Glomerular endothelial cell (primary cell): ENCODE results near the gene DBF4. TPM values are rescaled to one million over a fixed set of nuclear protein-coding genes. Genes with fewer than 3 reads are reported as not detected.
"Not testable (repeated sequence)": the region's sequence is repeated elsewhere in the genome, so short reads cannot be mapped to it uniquely, and the experiment has no call there.

ENCODE experiments used
- DNase-seq: peaks from one replicate; pipeline ENCODE4 v3.0.0-alpha.2; 2011; ENCODE audit warnings: low read depth, low spot score; ENCODE audit errors: extremely low read depth
- total RNA-seq: library from RNA; depleted of rRNA; stranded (reverse); fragments of >200 nt; gene quantifications from 2 replicates; pipeline ENCODE4 v1.2.3, GENCODE V29; 2015

Gene DBF4
- total RNA-seq, 1 donor from 2014 or later: 10.8 TPM

DNA sequence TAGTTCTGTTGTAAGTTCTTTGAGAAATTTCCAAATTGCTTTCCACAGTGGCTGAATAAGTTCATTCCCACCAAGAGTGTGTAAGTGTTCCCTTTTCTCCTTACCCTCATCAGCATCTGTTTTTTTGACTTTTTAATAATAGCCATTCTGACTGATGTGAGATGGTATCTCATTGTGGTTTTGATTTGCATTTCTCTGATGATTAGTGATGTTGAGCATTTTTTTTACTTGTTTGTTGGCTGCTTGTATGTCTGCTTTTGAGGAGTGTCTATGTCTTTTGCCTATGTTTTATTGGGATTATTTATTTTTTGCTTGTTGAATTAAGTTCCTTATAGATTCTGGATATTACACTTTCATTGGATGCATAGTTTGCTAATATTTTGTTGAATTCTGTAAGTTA lies 69.6 kb downstream of the DBF4 start:
- DNase-seq: not testable (repeated sequence)

DNA sequence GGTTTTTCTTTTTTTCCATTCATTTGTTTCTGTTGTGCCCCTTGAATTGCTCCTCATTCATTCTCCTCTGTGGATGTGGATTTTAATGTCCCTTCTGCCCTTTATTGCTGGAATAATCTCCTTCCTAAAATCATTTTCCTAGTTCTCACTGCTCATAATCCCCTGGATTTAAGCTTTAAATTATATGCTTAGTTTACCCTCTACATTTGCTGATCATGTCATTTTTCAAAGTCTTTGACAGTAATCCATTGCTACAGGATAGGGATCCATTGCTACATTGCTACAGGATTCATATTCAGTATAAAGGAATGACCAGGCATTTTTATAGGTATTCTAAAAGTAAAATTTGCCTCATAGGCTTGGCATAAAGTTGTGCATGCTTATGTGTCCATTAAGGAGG lies 72.1 kb downstream of the DBF4 start:
- DNase-seq: no peak

Other genes starting within 250 kb of the DBF4 start
- gene RUNDC3B, start 248.1 kb upstream of the DBF4 start, total RNA-seq: 0.44 TPM in 1 of 2 replicates, not detected in the other
- gene SLC25A40, start 133 bp upstream of the DBF4 start, total RNA-seq: 2.4 and 11.2 TPM in 2 replicates
- 0.39 and 1.1 TPM in 2 replicates for gene ADAM22, start 57.8 kb downstream of the DBF4 start, total RNA-seq